ENCODE data around the gene ROBO1. TPM values are rescaled to one million over a fixed set of nuclear protein-coding genes. Genes with fewer than 3 reads are reported as not detected.

ROBO1 gene
- total RNA-seq, 1 donor from 2014 or later, result 73.8 TPM

DNA sequence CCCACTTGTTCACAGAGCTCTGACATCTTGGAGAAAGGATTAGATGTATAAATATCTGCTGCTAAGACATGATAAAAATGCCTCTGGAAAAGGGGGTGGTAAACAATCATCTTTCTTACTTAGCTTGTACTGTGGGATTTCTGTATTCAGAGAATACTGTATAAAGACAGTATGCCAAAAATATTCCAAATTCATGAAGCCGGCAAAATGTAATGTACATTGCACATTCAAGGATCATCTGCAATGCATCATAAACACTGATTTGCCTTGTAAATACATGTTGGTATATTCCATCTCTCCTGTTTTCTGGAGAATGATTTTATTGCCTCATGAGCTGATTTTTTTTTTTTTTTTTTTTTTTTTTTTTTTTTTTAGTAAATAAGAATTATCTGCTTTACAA is 355.3 kb downstream of the ROBO1 start:
- Mint-ChIP-seq H3K36me3 (ENCODE audit: unreplicated experiment) (no peaks in the 10 kb centered on the region), H3K4me1 (ENCODE audit: unreplicated experiment) (peaks cover 29% of the 10 kb centered on the region), H3K9me3 (ENCODE audit: unreplicated experiment) (no peaks in the 10 kb centered on the region), H3K27ac (ENCODE audit: unreplicated experiment) (no peak overlapping the region), H3K27me3 (ENCODE audit: unreplicated experiment) (no peaks in the 10 kb centered on the region), H3K4me3 (ENCODE audit: unreplicated experiment) (no peak overlapping the region)
- TF ChIP-seq, protein P1, sequence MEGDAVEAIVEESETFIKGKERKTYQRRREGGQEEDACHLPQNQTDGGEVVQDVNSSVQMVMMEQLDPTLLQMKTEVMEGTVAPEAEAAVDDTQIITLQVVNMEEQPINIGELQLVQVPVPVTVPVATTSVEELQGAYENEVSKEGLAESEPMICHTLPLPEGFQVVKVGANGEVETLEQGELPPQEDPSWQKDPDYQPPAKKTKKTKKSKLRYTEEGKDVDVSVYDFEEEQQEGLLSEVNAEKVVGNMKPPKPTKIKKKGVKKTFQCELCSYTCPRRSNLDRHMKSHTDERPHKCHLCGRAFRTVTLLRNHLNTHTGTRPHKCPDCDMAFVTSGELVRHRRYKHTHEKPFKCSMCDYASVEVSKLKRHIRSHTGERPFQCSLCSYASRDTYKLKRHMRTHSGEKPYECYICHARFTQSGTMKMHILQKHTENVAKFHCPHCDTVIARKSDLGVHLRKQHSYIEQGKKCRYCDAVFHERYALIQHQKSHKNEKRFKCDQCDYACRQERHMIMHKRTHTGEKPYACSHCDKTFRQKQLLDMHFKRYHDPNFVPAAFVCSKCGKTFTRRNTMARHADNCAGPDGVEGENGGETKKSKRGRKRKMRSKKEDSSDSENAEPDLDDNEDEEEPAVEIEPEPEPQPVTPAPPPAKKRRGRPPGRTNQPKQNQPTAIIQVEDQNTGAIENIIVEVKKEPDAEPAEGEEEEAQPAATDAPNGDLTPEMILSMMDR (IDR thresholded peaks at IDR 0.05), result no peak
- DNase-seq (ENCODE audit: extremely low spot score, unreplicated experiment), result no peak

DNA sequence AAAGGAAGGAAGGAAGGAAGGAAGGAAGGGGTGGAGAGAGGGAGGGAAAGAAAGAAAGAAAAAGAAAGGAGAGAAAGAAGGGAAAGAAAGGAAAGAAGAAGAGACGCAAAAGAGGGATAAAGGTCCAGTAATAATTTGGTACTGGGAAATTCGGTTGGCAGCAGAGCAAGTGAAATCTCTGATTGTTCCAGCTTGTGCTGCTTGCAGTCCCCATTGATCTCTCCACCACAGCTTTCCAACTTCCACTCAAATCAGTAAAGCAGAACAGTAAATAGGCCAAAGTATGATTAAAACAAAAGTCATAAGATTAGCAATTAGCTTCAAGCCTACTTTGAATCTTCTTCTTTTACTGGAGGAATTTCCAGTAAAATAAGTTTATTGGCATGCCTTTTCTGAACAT is 357.2 kb downstream of the ROBO1 start:
- Mint-ChIP-seq H3K27ac (ENCODE audit: unreplicated experiment) (no peak overlapping the region), H3K9me3 (ENCODE audit: unreplicated experiment) (no peaks in the 10 kb centered on the region), H3K4me3 (ENCODE audit: unreplicated experiment) (no peak overlapping the region), H3K4me1 (ENCODE audit: unreplicated experiment) (peaks cover 22% of the 10 kb centered on the region), H3K27me3 (ENCODE audit: unreplicated experiment) (no peaks in the 10 kb centered on the region), H3K36me3 (ENCODE audit: unreplicated experiment) (no peaks in the 10 kb centered on the region)
- TF ChIP-seq, protein P1 (IDR thresholded peaks at IDR 0.05), result no peak
- DNase-seq (ENCODE audit: extremely low spot score, unreplicated experiment), result no peak

DNA sequence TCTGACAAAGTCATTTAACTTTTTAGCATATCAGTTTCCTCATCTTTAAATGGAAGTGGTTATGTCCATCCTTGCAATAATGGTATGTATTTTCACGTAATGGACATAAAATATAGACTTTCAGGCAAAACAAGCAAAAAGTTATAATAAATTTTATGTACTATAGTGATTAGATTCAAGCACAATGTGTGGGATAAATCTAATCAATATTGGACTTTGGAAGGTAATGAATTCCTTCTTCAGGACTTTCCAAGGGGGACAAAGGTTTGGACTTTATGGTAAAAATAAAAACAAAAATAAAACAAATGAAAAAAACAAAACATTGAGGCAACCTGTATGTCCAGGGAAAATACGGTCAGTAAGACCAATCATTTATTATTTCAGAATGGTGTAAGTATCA is 357.7 kb downstream of the ROBO1 start:
- H3K4me3 Mint-ChIP-seq (ENCODE audit: unreplicated experiment), result no peak overlapping the region
- H3K4me1 Mint-ChIP-seq (ENCODE audit: unreplicated experiment), result peaks cover 18% of the 10 kb centered on the region
- TF ChIP-seq, protein P1 (IDR thresholded peaks at IDR 0.05), result no peak
- DNase-seq (ENCODE audit: extremely low spot score, unreplicated experiment), result no peak
- no peaks in the 10 kb centered on the region for H3K36me3 Mint-ChIP-seq (ENCODE audit: unreplicated experiment)
- no peaks in the 10 kb centered on the region for H3K27me3 Mint-ChIP-seq (ENCODE audit: unreplicated experiment)
- no peaks in the 10 kb centered on the region for H3K9me3 Mint-ChIP-seq (ENCODE audit: unreplicated experiment)
- H3K27ac Mint-ChIP-seq (ENCODE audit: unreplicated experiment), result no peak overlapping the region

DNA sequence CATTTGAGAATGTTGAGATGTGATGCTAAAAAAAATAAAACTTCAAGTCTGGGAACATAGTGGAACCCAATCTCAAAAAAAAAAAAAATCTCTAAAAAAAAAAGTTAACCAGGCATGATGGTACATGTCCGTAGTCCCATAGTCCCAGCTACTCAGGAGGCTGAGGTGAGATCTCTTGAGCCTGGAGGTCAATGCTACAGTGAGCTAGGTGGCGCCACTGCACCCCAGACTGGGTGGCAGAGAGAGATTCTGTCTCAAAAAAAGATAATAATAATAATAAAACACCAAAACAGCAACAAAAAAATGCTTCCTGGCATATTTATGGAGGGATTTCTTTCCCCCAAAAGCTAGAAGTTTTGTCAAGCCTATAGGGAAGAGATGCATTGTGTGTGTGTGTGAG is 361.6 kb downstream of the ROBO1 start:
- Mint-ChIP-seq H3K27ac (ENCODE audit: unreplicated experiment) (no peak overlapping the region), H3K4me3 (ENCODE audit: unreplicated experiment) (no peak overlapping the region), H3K4me1 (ENCODE audit: unreplicated experiment) (no peaks in the 10 kb centered on the region), H3K9me3 (ENCODE audit: unreplicated experiment) (no peaks in the 10 kb centered on the region), H3K36me3 (ENCODE audit: unreplicated experiment) (no peaks in the 10 kb centered on the region), H3K27me3 (ENCODE audit: unreplicated experiment) (no peaks in the 10 kb centered on the region)
- DNase-seq (ENCODE audit: extremely low spot score, unreplicated experiment), result no peak
- TF ChIP-seq, protein P1 (IDR thresholded peaks at IDR 0.05), result no peak

DNA sequence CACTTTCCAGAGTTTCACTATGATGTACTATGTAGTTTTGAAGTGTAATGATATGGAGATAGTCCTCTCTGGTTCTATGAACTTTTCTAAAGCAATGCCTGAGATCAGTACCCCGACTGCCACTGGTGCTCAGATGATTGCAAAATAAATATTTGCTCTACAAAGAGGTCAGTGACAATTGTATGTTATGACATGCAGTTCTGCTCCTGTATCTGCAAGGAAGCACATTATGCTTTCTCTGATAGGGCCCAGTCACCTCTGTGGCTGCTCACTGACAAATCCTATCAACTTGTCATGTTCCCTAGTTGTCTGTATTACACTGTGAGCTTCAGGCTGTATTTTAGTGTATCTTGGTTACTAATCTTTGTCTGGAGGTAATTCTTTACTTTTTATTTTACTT is 362.6 kb downstream of the ROBO1 start:
- Mint-ChIP-seq H3K36me3 (ENCODE audit: unreplicated experiment) (no peaks in the 10 kb centered on the region), H3K27me3 (ENCODE audit: unreplicated experiment) (no peaks in the 10 kb centered on the region), H3K9me3 (ENCODE audit: unreplicated experiment) (peaks cover 5% of the 10 kb centered on the region), H3K27ac (ENCODE audit: unreplicated experiment) (no peak overlapping the region), H3K4me1 (ENCODE audit: unreplicated experiment) (no peaks in the 10 kb centered on the region), H3K4me3 (ENCODE audit: unreplicated experiment) (no peak overlapping the region)
- DNase-seq (ENCODE audit: extremely low spot score, unreplicated experiment), result no peak
- TF ChIP-seq, protein P1 (IDR thresholded peaks at IDR 0.05), result no peak

Data from osteocyte (in vitro differentiated cells).